22Rv1 (cell line): ENCODE results near the gene GOLGA6D.
"Not testable (repeated sequence)": the region's sequence is repeated elsewhere in the genome, so short reads cannot be mapped to it uniquely, and the experiment has no call there.

Experiments
- H3K27ac ChIP-seq: fragments of 450-650 bp; 2 replicates; pipeline ENCODE4 v1.5.1; 2017
- ZFX ChIP-seq: fragments of 450-650 bp; IDR thresholded peaks from 2 replicates; pipeline ENCODE4 v1.6.1; 2017; ENCODE audit warnings: antibody characterized with exemption, borderline replicate concordance
- TF ChIP-seq, protein P1 (sequence below): fragments of 450-650 bp; IDR thresholded peaks from 2 replicates; pipeline ENCODE4 v1.5.1; 2017; ENCODE audit warnings: mild to moderate bottlenecking

Gene GOLGA6D

DNA sequence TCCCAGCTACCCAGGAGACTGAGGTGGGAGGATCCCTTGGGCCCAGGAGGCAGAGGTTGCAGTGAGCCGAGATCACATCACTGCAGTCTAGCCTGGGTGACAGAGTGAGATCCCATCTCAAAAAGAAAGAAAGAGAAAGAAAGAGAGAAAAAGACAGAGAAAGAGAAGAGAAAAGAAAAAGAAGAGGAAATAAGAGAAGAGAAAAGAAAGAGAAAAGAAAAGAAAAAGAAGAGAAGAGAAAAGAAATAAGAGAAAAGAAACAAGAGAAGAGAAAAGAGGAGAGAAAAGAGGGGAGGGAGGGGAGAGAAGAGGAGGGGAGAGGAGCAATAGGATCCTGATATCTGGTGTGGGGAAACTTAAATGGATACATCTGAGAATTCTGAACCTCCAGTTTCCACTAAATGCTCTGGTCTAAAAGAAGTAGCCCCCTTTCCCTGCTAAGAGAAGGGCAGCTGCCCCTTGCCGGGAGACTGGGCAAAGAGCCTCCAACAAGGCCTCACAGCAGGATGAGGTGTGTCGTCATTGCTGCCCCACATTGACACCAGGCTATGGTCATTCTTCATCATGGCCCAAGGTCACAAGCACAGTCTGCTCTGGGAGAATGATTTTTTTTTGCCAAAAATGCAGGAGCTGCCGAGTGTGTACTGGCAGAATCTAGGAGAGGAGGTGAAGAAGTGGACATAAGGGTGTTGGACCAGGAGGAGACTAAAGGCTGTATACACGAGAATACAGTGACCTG, 32.1 kb downstream of the GOLGA6D start:
- H3K27ac ChIP-seq, result no peak overlapping the region
- TF ChIP-seq, protein P1, sequence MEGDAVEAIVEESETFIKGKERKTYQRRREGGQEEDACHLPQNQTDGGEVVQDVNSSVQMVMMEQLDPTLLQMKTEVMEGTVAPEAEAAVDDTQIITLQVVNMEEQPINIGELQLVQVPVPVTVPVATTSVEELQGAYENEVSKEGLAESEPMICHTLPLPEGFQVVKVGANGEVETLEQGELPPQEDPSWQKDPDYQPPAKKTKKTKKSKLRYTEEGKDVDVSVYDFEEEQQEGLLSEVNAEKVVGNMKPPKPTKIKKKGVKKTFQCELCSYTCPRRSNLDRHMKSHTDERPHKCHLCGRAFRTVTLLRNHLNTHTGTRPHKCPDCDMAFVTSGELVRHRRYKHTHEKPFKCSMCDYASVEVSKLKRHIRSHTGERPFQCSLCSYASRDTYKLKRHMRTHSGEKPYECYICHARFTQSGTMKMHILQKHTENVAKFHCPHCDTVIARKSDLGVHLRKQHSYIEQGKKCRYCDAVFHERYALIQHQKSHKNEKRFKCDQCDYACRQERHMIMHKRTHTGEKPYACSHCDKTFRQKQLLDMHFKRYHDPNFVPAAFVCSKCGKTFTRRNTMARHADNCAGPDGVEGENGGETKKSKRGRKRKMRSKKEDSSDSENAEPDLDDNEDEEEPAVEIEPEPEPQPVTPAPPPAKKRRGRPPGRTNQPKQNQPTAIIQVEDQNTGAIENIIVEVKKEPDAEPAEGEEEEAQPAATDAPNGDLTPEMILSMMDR, result no peak
- no peak for TF ChIP-seq ZFX

DNA sequence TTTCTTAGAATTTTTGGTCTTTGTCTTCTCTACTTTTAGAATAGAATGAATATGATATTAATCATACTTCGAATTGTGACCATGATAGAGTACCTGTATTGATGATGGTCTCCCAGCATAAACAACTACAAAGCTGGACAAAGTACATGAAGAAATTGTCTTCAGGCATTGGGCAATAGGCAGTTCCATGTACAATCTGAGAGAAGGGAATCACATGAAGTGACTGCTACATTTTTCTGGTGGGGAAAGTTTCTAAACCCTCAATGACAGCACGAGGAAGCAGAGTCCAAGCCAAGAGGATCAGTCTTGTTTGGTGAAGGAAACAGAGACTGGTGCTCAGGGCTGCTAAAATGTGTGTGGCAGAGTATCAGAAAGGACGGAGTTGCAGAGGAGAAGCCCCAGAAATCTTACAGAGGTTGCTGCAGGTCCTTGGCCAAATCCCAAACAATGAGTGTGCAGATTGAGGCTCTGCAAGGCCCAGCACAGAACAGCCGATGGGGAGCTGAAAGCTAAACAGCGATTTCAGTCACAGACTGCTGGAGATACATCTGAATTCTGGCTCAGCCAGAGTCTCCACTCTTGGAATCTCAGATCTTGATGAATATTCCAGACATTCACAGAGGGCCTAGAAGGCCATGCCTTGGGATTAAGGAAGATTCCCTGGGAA, 36.7 kb downstream of the GOLGA6D start:
- not testable (repeated sequence) for H3K27ac ChIP-seq

DNA sequence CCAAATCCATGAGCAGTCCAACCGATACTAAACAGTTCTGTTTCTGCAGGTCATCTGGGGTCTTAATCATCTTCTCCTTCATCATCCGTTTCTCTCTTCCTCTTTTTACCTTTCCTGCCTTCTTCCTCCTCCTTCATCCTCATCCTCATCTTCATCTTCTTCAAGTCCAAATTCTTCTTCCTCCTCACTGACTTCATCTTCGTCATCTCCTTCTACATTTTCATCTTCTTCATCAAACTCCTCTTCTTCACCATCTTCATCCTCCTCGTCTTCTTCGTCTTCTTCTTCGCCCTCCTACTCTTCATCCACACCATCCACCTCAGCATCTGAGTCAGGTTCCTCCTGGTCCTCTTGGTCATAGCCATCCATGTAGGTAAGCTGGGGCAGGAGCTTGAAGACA, 39.1 kb downstream of the GOLGA6D start:
- TF ChIP-seq ZFX, result no peak
- TF ChIP-seq, protein P1, result no peak
- H3K27ac ChIP-seq, result no peak overlapping the region

DNA sequence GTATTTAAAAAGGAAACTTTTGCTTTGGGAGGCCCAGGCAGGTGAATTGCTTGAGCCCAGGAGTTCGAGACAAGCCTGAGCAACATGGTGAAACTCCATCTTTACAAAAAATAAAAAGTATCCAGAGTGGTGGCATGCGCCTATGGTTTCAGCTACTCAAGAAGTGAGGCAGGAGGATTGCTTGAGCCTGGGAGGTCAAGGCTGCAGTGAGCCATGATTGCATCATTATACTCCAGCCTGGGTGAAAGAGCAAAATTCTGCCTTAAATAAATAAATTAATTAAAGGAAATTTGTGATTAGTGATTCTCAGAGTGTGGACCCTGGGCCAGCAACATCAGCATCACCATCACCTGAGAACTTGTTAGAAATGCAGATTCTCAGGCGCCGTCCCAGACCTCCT, 43.3 kb downstream of the GOLGA6D start:
- TF ChIP-seq, protein P1, result no peak
- TF ChIP-seq ZFX, result no peak

DNA sequence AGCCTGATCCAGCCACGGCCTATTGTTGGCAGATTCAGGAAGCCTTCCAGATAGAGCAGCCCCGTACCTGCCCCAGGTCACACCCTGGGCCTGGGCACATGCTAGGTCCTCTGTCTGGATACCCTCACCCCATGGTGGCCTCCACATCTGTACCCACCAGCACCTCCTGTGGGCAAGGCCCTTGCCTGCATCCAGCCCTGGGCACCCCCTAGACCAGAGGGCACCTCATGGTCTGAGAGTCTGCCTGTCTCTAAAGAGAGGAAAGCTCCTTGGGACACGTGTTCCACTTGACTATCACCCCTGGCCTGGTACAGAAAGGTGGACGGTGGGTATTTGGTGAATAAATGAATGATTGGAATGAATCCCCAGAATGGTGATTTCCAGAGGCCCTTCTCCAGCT, 44.4 kb downstream of the GOLGA6D start:
- no peak for TF ChIP-seq ZFX
- TF ChIP-seq, protein P1, result no peak
- H3K27ac ChIP-seq, result no peak overlapping the region

More for the DNA sequence above, 43.3 kb downstream of the GOLGA6D start:
- H3K27ac ChIP-seq, result no peak overlapping the region

DNA sequence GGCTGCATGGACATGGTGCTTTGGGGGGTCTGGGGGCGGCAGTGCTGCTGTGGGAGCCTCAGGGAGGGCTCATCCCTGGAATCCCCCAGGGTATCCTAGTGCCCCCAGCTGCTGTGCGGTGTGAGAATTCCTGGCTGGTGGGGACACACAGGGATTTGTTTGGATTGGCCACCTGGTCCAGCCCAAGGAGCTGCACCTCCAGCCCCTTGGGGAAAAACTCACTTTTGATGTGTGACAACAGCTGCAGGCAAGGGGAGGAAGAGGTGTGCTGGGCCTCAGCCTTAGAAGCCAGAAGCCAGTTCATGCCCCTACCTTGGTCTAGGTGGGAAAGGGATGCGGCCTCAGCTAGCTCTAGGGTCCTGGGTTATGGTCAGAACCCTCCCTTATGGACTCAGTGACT, 44.9 kb downstream of the GOLGA6D start:
- no peak for TF ChIP-seq ZFX
- TF ChIP-seq, protein P1, result no peak
- H3K27ac ChIP-seq, result no peak overlapping the region

DNA sequence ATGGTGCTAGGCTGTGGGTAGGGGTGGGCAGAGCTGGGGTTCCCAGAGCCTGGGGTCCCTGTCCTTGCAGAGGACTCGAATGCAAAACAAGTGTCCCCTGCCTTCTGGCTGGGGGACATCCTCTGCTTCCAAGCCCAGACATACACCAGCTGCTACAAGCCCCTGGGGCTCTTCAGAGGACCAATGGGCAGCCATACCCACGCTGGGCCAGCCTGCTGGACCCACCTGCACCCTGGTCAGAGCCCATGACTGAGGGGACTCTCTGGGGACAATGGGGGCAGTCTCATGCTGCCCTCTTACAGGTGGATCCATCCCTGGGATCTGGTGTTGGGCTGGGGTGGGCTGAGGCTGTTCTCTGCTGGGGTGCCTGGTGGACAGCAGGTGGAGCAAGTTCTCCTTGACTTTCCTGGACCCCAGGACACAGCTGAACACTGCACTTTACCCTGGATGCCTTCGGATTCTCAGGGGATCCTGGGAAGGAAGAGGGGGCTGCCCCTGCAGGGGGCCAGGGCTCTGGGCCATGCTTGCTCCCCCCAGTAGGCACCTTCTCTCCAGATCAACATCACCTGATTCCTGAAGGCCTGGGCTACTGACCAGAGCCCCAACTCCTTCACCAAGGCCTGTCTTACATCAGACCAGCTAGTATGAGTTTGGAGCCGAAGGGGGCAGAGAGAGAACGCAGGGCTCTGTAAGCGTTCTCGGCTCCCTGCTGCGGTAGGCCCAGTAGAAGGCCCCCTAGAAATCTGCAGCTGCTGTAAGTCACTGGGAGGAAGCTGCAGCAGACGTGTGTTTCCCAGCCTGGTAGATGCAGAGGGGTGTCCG, 46.1 kb downstream of the GOLGA6D start:
- TF ChIP-seq, protein P1, result no peak
- no peak for TF ChIP-seq ZFX
- H3K27ac ChIP-seq, result no peak overlapping the region
